GM19452 (cell line): ENCODE measurements around the gene PRKG1.

Source experiments
- ATAC-seq: cut with Tn5 transposase; IDR thresholded peaks from one replicate; pipeline ENCODE4 v1.9.1; 2021; ENCODE audit not compliant: unreplicated experiment

Gene PRKG1

DNA sequence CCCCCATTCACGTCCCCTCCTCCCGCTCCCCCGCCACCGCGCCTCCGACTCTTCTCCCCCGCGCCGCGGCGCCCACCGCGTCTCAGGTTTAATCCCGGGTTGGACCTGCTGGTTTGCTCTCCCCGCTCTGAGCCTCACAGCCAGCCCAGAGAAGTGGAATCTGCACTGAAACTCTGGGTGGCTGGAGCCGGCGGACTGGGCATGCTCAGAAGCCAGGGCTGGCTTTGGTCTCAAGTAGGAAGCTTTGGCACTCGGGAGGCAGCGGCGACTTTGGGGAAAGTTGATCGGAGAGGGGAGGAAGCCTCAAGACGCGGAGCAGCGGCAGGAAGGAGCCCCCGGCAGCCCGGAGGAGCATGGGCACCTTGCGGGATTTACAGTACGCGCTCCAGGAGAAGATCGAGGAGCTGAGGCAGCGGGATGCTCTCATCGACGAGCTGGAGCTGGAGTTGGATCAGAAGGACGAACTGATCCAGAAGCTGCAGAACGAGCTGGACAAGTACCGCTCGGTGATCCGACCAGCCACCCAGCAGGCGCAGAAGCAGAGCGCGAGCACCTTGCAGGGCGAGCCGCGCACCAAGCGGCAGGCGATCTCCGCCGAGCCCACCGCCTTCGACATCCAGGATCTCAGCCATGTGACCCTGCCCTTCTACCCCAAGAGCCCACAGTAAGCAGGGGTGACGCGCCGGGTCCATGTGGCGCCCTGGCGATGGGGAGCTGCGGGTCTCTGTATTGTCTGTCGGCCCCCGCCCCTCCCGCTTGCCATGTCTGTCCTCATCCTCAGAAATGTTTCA lies at the start of gene PRKG1:
TSS of gene PRKG1 (plus strand) at position 250 of the 791 bp plus-strand sequence.
- ATAC-seq, result no peak

DNA sequence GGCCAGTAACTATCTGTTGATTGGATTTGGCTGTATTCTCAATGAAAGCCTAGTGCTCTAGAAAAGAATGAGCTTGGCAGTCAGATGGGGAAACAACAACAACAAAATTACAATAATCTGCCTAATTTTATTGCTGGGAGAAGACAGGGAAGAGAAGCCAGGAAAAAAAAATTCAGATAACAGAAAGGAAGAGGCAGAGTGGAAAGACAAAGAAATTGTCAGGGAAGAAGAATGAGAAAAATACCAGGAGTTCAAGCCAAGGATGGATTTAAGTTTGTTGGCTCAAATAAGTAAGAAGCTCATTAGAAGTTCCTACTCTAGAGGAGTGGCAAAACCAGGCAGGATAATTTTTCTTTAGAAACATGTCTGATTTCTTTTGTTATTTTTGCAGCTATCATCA lies 45.9 kb upstream of the PRKG1 start:
- ATAC-seq, result no peak

DNA sequence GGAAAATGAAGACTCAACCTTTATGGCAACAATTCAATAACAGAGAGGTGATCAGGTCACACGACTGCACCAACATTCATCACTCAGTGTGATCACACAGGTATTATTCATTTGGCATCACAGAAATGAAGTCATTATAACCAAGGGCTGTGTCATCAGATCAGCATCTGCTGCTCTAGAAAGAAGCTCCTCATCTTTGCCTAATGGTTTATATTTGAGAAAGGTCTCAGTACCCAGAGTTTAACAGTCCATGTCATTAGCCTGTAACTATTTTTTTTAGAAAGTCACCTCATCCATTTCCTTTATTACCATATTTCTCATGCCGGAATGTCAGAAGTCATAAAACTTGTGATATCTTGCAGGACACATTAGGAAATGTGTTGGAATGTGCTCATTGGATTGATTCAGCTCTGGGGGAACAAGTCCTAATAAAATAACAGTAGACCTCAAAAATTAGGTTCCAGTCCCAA lies 45.1 kb upstream of the PRKG1 start:
- no peak for ATAC-seq

DNA sequence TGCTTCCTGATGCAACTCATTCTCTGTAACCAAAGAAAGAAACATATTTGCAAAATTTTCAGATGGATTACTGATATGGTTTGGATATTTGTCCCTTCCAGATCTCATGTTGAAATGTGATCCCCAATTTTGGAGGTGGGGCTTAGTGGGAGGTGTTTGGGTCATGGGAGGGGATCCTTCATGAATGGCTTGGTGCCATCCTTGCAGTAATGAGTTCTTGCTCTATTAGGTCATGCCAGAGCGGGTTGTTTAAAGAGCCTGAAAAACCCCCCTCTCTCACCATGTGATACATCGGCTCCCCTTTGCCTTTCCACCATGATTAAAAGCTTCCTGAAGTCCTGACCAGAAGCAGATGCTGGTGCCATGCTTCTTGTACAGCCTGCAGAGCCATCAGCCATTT lies 43.8 kb upstream of the PRKG1 start:
- ATAC-seq, result no peak

DNA sequence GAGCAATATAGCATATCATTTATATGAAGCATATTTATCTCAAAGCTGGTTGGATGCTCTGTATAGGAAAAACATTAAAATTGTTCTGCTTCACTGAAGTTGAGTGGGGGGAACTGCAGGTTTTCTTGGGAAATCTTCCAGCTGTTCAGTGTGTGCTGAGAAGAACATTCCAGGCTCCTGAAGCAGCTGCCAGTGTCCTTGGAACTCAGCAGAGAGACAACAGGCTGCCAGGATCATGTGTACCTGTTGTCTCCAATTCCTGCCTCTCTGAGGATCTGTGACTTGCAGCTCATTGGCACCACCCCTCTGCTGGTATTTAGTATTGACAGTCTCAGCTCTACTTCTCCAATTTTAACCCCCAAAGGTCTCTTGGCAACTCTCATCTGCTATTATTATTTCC lies 42.3 kb upstream of the PRKG1 start:
- no peak for ATAC-seq

DNA sequence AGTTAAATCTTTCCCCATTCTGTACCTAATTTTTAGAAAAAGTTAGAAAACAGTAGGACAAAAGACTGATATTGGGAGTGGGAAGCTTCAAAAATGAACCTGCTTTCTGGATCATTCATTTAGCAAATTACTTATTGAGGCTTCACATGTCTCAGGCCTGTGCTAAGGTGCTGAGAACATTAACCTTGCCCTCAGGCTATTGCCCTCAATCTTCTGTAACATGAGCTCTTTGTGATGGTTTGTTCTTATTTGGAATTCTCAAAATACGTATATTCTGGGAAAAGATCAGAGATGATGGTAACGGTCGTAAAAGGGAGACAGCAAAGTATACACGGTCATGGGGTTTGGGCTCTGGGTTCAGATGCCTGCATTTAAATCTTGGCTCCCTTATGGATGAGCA lies 39.5 kb upstream of the PRKG1 start:
- ATAC-seq, result no peak

DNA sequence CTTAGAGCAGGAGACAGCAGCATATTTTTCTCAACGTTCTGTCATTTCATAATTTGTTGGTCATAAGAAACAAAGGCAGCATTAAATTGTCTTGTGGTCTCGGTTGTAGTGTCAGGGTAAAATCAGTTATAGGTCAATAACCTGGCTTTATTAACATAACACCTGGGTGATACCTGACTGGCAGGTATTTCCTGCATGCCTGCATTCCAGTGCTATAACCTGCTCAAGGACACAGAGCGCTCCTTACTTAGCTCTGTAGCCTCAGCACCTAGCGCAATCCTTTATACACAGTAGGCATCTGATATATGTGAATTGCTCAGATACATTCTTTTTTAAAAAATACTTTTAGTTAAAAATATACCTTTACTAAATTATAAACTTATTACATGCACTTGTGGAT lies 38.9 kb upstream of the PRKG1 start:
- no peak for ATAC-seq

DNA sequence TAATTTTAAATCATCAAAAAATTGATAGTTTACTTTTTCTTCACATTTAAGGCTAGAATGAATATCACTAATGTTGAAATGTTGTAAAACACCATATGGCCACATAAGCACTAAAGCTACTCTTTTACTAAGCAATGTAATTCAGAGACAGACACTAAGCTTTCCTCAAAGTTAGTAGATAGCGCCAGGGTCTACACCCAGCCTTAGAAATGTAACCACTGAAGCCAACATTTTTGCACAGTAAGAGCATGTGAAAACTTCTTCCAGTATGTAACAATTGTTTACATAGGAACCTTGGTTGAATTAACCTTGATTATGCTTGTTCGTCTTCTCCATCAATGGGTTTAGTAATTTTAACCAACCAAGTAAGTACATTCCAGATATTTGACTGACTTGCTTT lies 28.4 kb upstream of the PRKG1 start:
- ATAC-seq, result no peak

DNA sequence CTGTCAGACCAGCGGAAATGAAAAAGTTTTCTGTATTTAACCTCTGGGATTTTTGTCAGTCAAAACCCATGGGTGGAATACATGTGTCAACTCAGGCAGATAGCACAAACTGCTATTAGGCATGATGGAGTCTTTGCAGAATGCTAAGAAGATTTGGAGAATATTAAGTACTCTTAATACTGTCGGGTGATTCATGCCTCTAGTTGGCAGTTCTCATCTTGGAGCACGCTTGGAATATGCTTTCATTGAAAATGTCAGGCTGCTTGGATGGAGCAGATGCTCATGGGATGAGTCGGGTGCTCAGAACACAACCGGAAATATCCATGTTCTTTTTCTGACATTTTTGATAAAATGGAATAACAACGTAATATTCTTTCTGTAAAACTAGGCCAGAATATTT lies 27.6 kb upstream of the PRKG1 start:
- no peak for ATAC-seq

DNA sequence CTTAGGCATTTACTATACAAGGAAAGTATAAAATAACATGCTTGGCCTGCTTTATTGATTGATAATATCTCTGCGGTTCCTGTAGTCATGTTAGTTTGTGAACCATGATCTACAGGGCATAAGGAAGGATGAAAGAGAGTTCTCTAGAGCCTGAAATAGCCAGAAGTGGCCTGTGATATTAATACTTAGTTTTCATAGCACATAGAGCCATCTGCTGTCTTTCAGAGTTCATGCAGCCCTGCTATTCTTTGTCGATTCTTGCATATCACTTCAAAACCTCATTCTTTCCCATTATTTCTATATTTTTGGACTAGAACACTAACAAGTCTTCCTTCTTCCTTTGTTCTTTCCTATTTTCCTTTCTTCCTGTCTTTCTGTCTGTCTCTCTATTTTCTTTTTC lies 26.4 kb upstream of the PRKG1 start:
- ATAC-seq, result no peak

DNA sequence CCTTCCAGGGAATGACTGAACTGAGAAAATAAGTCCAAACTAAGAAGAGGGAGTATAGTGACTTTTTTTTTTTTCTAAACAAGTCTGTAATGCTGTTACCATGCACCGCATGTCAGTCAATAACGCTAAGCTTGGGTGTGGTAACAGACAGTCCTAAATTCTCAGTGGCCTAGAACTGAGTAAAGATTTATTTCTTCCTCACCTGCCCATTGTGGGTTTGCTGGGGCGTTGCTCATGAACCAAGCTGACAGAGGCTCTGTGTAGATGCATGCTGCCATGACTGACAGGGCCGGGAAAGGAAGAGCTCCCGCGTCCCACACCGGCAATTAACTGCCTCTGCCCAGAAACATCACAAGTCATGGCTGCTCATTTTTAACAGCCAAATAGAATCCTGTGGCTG lies 25.5 kb upstream of the PRKG1 start:
- no peak for ATAC-seq

DNA sequence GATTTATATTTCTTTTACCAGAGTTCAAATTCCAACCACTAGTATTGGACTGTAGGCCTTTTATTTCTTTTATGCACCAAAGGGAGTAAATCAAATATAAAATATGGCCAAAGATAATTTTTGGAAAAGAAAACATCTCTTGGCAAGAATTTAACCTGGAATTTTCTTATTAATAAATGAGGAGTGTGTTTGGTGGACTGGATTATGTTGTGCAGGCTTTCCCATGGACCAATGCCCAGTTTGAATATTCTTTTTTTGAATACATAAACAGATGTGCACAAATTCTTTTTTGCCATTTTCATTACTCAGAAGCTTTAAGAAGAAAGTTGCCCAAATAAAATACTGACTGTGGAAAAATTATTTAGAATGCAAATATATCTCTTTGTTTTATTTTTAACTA lies 22.1 kb upstream of the PRKG1 start:
- no peak for ATAC-seq

DNA sequence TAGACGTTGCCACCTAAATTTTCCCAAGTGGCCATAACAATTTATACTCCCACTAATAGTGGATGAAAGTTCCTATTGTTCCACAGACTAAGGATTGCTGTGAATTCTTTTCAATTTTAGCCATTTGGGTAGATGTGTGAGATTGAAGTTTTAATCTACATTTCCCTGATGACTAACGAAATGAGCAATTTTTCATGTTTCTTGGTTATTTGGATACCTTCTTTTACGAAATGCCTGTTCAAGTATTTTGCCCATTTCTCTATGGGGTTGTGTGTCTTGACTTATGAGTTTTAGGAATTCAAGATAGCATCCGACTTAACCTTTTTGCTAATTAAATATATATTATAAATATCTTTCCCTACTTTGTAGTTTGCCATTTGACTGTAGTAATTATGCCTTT lies 16.4 kb upstream of the PRKG1 start:
- ATAC-seq, result no peak

DNA sequence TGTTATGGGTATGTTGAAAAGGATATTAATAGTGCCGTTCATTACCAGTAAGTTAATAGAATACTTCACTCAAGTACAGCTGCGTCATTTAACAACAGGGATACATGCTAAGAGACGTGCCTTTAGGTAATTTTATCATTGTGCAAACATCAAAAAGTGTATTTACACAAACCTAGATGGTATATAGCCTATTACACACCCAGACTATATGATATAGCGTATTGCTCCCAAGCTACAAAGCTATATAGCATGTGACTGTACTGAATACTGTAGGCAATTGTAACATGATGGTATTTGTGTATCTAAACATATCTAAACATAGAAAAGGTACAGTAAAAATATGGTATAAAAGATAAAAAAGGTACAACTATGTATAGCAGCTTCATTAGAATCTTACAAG lies 11.1 kb upstream of the PRKG1 start:
- ATAC-seq, result no peak

DNA sequence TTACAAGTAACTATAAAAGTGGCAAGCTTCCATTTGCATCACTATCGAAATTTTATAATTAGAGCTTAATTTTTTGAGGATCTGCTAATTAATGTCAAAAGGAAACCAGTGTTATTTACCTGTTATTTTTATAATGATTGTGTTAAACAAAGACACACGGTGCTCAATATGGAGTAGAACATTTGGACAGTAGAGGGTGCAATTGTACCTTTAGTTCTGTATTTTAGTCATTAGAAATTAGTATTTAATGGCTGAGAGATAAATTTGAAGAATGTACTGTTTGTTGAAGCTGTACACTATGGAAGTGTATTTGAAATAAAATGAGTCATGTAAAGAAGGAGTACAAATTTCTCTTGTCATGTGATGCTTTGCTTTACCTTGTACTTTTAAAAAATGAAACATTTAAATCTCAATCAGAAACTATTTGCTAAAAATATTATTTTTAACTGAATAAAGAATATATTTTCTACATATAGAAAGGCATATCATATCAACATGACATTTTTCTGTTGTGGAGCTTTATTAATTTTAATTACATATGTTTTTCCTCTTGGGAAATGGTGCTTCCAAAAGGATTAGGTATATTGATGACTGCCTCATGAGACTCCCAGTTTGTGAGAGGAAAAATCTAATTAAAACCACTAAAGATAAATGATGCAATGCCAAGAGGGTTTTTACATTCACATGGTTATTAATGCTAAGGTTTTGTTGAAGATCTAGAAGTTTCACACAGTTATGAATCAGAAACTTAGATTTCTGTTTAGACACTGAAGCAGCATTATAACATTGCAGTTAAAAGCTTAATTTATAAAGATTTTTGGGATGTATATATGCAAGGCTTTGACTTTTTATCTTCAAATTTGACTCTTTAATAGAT lies 10.4 kb upstream of the PRKG1 start:
- ATAC-seq, result no peak

DNA sequence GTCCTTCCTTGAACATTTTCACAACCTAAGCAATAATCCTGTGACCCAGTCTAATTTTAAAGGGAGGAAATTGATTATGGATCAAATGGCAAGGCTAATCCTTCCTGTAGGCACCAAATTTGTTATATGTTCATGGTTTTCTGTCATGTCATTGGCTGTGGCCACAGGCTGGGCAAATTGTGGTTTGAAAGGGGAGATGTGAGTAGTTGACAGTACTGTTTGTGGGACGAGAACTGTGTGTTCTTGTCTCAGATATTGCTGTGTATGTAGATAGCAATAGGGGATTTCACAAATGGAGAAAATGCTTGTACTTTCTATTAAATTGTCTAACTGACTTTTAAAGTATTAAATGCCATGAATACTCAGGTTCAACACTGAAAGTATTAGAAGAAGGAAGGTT lies 8.1 kb upstream of the PRKG1 start:
- no peak for ATAC-seq

DNA sequence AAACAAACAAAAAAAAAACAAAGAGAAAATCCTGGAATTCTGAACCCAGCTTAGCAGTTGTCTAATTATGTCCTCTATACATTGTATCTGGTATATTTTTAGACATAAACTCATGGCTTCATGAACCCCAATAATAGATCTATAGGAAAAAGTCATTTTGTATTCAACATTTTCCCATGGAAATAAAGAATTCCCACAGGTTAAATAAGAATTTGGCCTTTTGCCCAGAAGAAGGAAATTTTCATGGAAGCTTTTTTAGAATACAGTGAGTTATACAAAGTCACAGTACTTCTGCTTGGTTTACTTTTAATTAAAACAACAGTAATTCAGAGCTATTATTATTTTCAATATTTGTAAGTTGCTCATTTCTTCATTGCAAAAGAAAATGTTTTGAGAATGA lies 2.1 kb upstream of the PRKG1 start:
- no peak for ATAC-seq

DNA sequence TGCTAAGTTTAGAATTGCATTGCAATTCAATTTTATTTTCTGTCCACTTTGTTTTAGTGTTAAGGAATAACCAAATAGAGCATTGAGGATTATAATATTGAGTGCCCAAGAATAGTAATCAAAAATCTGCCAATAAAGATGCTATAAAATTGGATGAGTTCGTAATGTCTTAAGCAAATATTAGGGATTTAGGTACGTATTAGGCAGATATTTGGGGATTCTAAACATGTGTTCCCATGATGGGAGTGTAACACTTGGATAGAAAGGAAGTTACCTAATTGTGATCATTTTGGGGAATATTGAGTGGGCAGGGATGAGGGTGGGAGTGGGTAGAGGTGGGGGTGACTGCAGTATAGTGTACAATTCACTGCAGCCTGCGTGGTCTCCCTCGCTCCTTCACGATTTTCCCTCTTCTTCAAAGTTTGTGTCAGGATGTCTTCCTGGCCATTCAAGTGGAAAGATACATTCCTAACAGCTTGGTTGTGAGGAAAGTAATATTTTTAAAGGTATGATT lies 1.3 kb upstream of the PRKG1 start:
- no peak for ATAC-seq

DNA sequence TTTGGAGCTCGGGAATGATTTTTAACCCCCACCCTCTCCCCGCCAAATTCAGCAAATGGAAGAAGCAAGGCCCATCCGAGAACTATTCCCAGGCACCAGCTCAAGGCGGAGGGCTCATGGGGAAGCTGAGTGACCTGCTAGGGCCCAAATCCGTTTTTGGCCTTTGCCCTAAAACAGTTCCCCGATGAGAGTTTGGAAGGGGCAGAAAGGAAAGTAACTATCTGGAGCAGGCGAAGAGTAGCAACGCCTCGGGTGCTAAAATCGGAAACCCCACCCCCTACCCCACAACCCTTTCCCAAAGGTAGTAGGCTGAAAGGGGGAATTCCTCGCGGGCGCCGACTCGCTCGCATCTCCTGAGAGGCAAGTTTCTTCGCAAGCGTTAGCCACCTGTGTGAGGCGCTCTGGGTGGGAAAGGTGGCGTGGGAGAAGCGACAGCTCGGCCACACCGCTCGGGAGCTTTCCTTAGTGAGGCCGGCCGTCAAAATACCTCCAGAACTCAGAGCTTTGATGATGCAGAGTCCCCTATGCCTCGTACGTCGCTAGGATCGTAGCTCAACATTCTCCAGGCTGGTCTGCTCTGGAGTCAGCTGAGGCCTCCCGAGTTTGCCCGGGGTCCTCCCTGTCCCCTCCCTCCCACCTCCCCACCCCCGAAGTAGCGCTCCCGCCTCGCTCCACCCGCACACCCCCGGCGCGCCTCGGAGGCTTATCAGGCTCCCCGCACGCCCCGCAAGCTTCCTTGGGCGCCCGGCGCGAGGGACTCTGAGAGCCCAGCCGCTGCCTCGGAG lies 642 bp upstream of the PRKG1 start:
- no peak for ATAC-seq

DNA sequence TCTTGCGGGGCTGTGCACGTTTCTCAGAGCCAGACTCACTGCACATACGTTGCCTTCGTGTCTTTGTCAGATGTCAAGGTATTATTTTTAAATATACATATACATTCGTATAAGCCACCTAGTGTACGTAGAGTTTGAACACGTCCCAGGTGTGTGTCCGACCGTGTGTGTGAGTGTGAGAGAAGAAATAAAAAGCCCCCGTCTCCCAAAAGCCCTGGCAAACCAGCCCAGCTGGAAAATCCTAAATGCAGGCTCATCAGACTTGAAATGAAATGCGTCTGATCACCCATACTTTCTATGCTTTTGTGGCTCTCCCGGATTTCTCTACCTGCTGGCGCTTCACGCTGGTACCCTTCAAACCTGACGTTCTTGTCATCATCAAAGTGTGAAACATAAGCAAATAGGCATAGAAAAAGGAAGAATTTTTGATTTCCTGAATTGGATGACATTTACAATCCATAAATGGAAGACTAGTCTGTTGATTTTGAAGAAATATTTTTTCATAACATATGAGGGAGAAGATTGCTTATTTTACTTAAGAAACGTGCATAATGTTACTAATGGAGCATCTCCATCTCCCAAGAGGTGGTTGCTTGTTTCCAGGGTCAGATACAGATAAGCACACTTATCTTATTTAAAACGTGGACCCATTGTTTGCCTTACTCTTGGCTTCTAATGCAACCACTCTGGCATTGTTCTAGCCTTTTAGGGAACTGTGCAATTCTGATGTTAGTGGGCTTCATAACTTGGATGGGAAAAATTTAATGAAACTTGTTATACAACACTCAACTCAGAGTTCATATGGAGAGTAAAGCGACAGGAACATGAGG lies 971 bp downstream of the PRKG1 start:
- no peak for ATAC-seq
